ENCODE data around the gene CEP128.

GRCh38 chr14:80494769-80495168, 446.8 kb downstream of the CEP128 start:
- TF ChIP-seq CTCF (IDR thresholded peaks at IDR 0.05; ENCODE audit: low read depth, low read length, poor library complexity, severe bottlenecking), result no peak
- TF ChIP-seq EZH2phosphoT487 (IDR thresholded peaks at IDR 0.05; ENCODE audit: borderline replicate concordance, low read length), result no peak
